NCI-H146 (cell line): ENCODE results near the gene WDR41.
A peak's percentile ranks its signal among the peaks of the same experiment; 100 is the strongest.
"Not testable (repeated sequence)": the region's sequence is repeated elsewhere in the genome, so short reads cannot be mapped to it uniquely, and the experiment has no call there.

Source experiments
- DNase-seq: peaks from one replicate; lab custom pipeline; 2025; lab: John Stamatoyannopoulos, UW

The WDR41 gene

GRCh38 chr5:77491783-77492652 lies at the start of gene WDR41:
Gene WDR41, minus strand, starts transcription at chr5:77492316. Its CDS starts 96 bp downstream, at chr5:77492220.
- DNase-seq, result peak; percentile 90

GRCh38 chr5:77531297-77531696 lies 39.2 kb upstream of the WDR41 start:
- no peak for DNase-seq

GRCh38 chr5:77518304-77518703 lies 26.2 kb upstream of the WDR41 start:
- DNase-seq, result peak; percentile 13

- no peak for DNase-seq
Observed at GRCh38 chr5:77514457-77514856, 22.3 kb upstream of the WDR41 start.

DNA sequence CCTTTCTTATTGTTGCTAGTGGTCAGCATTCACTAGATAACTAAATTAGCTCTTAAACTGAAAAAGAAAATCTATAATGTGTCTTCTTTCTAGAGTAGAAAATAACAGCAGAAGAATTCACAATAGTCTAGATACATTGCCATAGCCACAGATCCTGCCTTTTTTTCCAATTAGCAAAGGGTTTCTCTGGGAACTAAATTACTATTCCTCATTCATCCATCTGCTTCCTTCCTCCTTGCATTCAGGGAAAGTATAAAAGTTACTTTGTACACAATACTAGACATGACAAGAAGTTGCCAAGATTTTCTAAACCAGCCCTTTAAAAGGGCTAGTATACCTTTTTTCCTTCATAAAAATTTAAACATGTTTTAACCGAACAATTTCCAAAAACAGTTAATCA lies 21.2 kb upstream of the WDR41 start:
- no peak for DNase-seq

GRCh38 chr5:77501132-77501531 lies 9.0 kb upstream of the WDR41 start:
- not testable (repeated sequence) for DNase-seq

GRCh38 chr5:77499973-77500372 lies 7.9 kb upstream of the WDR41 start:
- DNase-seq, result no peak

- no peak for DNase-seq
Observed at GRCh38 chr5:77499441-77499840, 7.3 kb upstream of the WDR41 start.

- DNase-seq, result no peak
Observed at GRCh38 chr5:77498952-77499351, 6.8 kb upstream of the WDR41 start.

DNA sequence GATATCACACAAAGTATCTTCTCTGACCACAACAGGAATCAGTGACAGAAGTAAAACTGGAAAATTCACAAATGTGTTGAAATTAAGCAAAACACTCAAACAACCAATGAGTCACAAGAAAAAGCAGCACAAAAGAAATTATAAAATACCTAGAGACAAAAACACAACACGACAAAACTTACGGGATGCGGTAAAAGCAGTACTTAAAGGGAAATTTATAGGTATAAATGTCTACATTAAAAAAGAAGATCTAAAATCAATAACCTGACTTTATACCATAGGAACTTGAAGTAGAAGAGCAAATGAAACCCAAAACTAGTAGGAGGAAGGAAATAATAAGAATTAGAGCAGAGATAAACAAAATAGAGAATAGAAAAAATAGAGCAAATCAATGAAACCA lies 2.8 kb upstream of the WDR41 start:
- DNase-seq, result no peak

DNA sequence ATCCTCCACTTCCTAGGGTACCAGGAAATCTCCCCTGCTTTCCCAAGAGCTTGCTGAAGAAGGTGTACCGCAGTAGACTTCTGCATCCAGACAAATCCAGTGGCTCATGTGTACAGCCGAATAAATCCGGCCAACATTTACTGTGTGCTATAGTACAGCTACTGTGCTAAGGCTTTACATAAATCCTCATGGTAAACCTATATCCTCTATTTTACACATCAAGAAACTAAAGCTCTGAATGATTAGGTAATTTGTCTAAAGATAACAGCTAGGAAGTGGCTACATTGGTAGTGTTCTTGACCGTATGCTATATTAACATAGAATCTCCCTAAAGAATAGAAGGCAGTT lies 511 bp upstream of the WDR41 start:
- DNase-seq, result no peak

- not testable (repeated sequence) for DNase-seq
Observed at GRCh38 chr5:77490741-77491344, 1.3 kb downstream of the WDR41 start.

GRCh38 chr5:77486344-77486962 lies 5.7 kb downstream of the WDR41 start:
- DNase-seq, result no peak

DNA sequence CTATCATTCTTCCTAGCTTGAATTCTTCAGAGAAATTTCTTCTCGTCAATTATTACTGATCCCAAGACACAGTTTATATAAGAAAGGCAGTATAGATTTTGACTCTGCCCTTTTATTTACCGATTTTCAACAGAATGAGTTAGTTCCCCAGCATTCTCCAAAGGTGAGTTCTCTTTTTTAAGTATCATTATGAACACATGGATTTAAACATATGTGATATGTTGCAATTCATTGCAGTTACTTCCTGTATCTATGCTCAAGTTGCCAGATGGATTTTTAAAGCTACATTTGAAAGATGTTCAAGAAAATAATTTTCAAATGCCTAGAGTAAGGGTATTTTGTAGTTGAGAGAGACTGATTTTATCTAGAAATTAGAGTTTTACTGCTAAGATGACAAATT lies 8.4 kb downstream of the WDR41 start:
- no peak for DNase-seq

- not testable (repeated sequence) for DNase-seq
Observed at GRCh38 chr5:77475041-77475440, 17.1 kb downstream of the WDR41 start.

DNA sequence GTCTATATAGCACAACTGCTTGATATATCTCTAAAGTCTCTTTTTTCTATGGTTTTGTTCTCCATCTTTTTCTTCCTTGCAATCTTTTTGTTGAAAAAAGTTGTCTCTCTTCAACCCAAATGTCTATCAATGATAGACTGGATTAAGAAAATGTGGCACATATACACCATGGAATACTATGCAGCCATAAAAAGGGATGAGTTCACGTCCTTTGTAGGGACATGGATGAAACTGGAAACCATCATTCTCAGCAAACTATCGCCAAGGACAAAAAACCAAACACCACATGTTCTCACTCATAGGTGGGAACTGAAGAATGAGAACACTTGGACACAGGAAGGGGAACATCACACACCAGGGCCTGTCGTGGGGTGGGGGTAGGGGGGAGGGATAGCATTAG lies 23.2 kb downstream of the WDR41 start:
- DNase-seq, result not testable (repeated sequence)

- DNase-seq, result no peak
Observed at GRCh38 chr5:77463905-77464304, 28.2 kb downstream of the WDR41 start.

GRCh38 chr5:77461287-77461686 lies 30.8 kb downstream of the WDR41 start:
- no peak for DNase-seq

- no peak for DNase-seq
Observed at GRCh38 chr5:77454123-77454522, 38.0 kb downstream of the WDR41 start.

DNA sequence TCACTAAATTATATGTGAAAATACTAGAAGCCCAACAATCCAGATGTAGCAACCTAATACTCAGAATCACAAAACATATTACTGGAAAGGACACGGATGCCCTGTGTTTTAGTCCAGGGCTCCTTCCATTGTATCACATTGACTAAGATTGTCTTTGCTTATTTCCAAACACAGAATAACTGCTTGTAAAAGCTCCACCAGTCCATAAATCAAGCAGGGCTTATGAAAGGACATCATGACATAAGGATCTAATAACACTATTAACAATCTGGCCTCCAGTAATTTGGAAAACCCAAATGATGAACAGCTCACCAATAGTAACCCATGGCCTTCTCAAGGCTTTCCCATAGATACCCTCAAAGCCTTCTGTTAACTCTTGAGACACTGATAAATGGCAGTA lies 39.8 kb downstream of the WDR41 start:
- no peak for DNase-seq

- no peak for DNase-seq
Observed at GRCh38 chr5:77449981-77450380, 42.1 kb downstream of the WDR41 start.

DNA sequence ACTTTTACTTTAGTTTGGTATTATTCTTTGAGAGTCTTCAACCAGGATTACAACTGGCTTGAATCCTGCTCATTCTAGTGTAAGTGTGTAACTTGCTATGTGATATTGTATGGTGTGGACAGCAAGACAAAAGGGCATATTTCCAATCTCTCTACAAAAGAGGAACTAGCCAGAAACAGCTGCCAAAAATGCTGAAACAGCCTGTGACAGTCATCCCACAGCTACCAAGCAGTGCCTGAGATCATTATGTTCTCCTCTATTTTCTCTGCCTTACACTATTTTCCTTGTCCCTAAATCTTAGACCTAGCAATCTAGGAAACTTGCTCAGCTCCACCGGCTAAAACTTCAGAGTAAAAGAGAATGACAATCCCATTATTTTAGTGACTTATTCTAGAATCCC lies 42.8 kb downstream of the WDR41 start:
- DNase-seq, result no peak

GRCh38 chr5:77448831-77449230 lies 43.3 kb downstream of the WDR41 start:
- DNase-seq, result no peak
